Measurements from ENCODE around the gene BBS9. TPM values are rescaled to one million over a fixed set of nuclear protein-coding genes. Genes with fewer than 3 reads are reported as not detected.

BBS9 gene
- total RNA-seq = 13.9 and 16.2 TPM in 2 replicates
- long read RNA-seq, partial matches to known transcripts = 1 of 7 reads
- long read RNA-seq, other reads (novel, unspliced or antisense) = 6 of 7 reads

DNA sequence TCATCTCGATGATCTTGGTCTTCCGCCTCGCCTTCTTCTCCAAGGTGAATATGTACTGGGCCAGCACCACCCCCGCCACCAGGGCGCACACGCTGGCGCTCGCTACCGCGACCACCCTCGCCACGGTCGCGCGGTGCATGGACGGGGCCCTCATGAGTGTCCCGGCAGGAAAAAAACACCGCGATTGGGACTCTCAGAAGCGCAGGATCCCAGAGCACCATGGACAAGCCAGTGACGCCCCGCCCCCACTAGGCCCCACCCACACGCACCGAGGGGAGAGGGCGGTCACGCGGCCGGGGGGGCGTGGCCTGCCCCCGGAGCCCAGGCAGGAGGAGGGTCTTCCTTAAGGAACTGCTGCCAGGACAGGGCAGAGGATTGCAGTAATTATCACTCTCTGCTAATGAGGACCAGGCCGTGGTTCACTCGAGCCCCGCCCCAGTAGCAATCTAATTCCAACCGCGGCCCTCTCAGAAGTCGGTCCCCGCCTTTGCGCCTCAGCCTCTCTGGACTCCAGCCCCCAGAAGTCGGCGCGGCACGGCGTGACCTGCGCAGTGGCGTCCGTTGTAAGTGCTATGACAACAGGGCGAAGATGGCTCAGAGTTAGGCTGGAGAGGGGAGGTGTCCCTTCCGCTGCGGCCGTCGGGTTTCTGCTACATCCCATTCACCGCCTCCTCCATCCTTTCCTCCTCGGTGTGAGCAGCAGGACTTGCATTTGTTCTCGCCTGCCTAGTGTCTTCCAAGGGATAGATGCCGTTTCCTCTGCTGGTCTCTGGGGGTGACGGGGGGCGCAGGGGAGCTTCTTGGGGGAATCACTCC, at the start of gene BBS9:
BBS9 (plus strand) TSS at position 575 of the 816 bp plus-strand sequence. CDS start 16,689 bp downstream, outside the sequence.
- Mint-ChIP-seq H3K27me3 (ENCODE audit: low read depth) (no peaks in the 10 kb centered on the region), H3K4me1 (peaks cover 33% of the 10 kb centered on the region), H3K4me3 (peak within 1 kb of the TSS; percentile 98), H3K9me3 (no peaks in the 10 kb centered on the region), H3K27ac (ENCODE audit: unreplicated experiment) (peak within 1 kb of the TSS; percentile 60), H3K36me3 (ENCODE audit: low read depth) (no peaks in the 10 kb centered on the region)
- peak; percentile 89 for DNase-seq (ENCODE audit: low read depth, low spot score)
- TF ChIP-seq CTCF (conservative IDR thresholded peaks at IDR 0.05) = peak; percentile 35

- no peak for TF ChIP-seq CTCF (conservative IDR thresholded peaks at IDR 0.05)
- no peaks in the 10 kb centered on the region for H3K4me1 Mint-ChIP-seq
- no peaks in the 10 kb centered on the region for H3K9me3 Mint-ChIP-seq
- H3K4me3 Mint-ChIP-seq = no peak overlapping the region
- H3K27ac Mint-ChIP-seq (ENCODE audit: unreplicated experiment) = no peak overlapping the region
- no peak for DNase-seq (ENCODE audit: low read depth, low spot score)
- peaks cover 35% of the 10 kb centered on the region for H3K27me3 Mint-ChIP-seq (ENCODE audit: low read depth)
- H3K36me3 Mint-ChIP-seq (ENCODE audit: low read depth) = no peaks in the 10 kb centered on the region
These were observed 49.3 kb upstream of the BBS9 start for GRCh38 chr7:33079763-33080690.

GRCh38 chr7:33087356-33087755, 42.0 kb upstream of the BBS9 start:
- Mint-ChIP-seq H3K27me3 (ENCODE audit: low read depth) (no peaks in the 10 kb centered on the region), H3K27ac (ENCODE audit: unreplicated experiment) (no peak overlapping the region), H3K4me1 (no peaks in the 10 kb centered on the region), H3K36me3 (ENCODE audit: low read depth) (peaks cover 4% of the 10 kb centered on the region), H3K9me3 (peaks cover 4% of the 10 kb centered on the region), H3K4me3 (no peak overlapping the region)
- no peak for TF ChIP-seq CTCF (conservative IDR thresholded peaks at IDR 0.05)
- DNase-seq (ENCODE audit: low read depth, low spot score) = no peak

GRCh38 chr7:33087858-33088257, 41.5 kb upstream of the BBS9 start:
- Mint-ChIP-seq H3K4me3 (no peak overlapping the region), H3K4me1 (no peaks in the 10 kb centered on the region), H3K9me3 (peaks cover 4% of the 10 kb centered on the region), H3K36me3 (ENCODE audit: low read depth) (peaks cover 8% of the 10 kb centered on the region), H3K27me3 (ENCODE audit: low read depth) (no peaks in the 10 kb centered on the region), H3K27ac (ENCODE audit: unreplicated experiment) (no peak overlapping the region)
- no peak for DNase-seq (ENCODE audit: low read depth, low spot score)
- no peak for TF ChIP-seq CTCF (conservative IDR thresholded peaks at IDR 0.05)

DNA sequence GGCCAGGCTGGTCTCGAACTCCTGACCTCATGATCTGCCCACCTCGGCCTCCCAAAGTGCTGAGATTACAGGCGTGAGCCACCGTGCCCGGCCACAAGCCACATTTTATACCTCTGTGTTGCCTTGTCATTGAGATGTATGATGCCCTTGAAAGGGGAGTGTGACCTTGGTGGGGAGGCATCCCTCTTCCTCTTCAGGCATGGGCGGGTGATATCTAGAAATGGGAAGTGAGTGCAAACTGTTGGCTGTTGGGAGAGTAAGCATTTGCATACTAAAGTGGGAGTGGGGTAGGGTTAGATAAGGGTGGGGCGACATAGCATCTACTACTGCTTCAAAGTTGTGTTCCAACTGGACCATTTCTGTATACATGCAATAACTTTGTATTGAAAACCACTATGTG, 40.2 kb upstream of the BBS9 start:
- no peak for TF ChIP-seq CTCF (conservative IDR thresholded peaks at IDR 0.05)

More for the DNA sequence above, 40.2 kb upstream of the BBS9 start:
- no peaks in the 10 kb centered on the region for H3K27me3 Mint-ChIP-seq (ENCODE audit: low read depth)
- DNase-seq (ENCODE audit: low read depth, low spot score) = no peak
- peaks cover 4% of the 10 kb centered on the region for H3K9me3 Mint-ChIP-seq
- no peak overlapping the region for H3K27ac Mint-ChIP-seq (ENCODE audit: unreplicated experiment)
- H3K36me3 Mint-ChIP-seq (ENCODE audit: low read depth) = peaks cover 15% of the 10 kb centered on the region
- H3K4me1 Mint-ChIP-seq = no peaks in the 10 kb centered on the region
- no peak overlapping the region for H3K4me3 Mint-ChIP-seq
